HG03558 (cell line): ENCODE results near the gene PANK2.

Experiments
- ATAC-seq: cut with Tn5 transposase; IDR thresholded peaks from one replicate; pipeline ENCODE4 v1.9.1; 2021; ENCODE audit warnings: moderate number of reproducible peaks; ENCODE audit not compliant: unreplicated experiment; ENCODE audit errors: extremely low read depth

Gene PANK2

GRCh38 chr20:3900187-3900604, 11.0 kb downstream of the PANK2 start:
- no peak for ATAC-seq

GRCh38 chr20:3901028-3901705, 12.0 kb downstream of the PANK2 start:
- no peak for ATAC-seq

- ATAC-seq = no peak
Observed at GRCh38 chr20:3901706-3902440, 12.7 kb downstream of the PANK2 start.

DNA sequence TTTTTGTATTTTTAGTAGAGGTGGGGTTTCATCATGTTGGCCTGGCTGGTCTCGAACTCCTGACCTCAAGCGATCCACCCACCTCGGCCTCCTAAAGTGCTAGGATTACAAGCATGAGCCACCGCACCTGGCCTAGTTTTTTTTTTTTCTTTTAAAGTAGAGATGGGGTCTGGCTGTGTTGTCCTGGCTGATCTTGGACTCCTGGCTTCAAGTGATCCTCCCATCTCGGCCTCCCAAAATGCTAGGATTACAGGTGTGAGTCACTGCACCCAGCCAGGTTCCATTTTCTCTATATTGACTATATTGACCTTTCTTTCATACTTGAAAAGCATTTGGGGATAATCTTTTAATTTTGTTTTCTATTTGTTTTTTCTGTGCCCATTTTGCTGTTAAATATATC, 13.3 kb downstream of the PANK2 start:
- no peak for ATAC-seq

DNA sequence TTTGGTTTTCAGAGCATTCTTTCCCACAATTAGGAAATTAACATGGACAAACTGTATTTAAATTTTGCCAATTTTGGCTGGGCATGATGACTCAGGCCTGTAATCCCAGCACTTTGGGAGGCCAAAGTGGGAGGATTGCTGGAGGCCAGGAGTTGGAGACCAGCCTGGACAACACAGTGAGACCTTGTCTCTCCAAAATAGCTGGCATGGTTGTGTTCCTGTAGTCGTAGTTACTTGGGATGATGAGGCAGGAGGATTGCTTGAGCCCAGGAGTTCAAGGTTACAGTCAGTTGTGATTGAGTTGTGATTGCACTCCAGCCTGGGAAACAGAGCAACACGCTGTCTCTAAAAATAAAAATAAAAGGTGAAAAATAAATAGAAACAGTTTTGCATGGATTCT, 15.0 kb downstream of the PANK2 start:
- ATAC-seq = no peak

GRCh38 chr20:3904857-3905256, 15.7 kb downstream of the PANK2 start:
- ATAC-seq = no peak

GRCh38 chr20:3906744-3907721, 17.8 kb downstream of the PANK2 start:
- ATAC-seq = peak; percentile 50

GRCh38 chr20:3908667-3909066, 19.5 kb downstream of the PANK2 start:
- ATAC-seq = no peak

DNA sequence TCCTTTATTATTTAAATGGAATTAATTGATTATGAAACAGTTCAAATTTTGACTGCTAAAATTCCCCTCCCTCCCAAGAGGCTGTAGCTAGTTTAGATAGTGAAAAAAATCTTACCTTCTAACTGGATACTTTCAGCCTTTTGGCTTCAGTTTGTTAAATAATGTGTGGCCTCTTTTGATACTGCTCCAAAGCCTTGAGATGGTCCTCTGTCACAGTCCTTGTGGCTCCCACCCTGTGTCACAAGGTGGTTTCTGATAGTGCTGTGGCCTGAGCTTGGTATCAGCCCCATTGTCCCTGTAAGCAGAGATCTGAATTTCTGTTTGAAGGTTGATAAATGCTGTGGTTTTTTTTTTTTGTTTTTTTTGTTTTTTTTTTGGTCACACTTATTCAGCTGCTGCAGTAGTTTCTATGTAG, 20.8 kb downstream of the PANK2 start:
- no peak for ATAC-seq

GRCh38 chr20:3910853-3911252, 21.7 kb downstream of the PANK2 start:
- no peak for ATAC-seq

GRCh38 chr20:3911956-3912355, 22.8 kb downstream of the PANK2 start:
- no peak for ATAC-seq

- ATAC-seq = no peak
Observed at GRCh38 chr20:3914446-3914845, 25.3 kb downstream of the PANK2 start.

DNA sequence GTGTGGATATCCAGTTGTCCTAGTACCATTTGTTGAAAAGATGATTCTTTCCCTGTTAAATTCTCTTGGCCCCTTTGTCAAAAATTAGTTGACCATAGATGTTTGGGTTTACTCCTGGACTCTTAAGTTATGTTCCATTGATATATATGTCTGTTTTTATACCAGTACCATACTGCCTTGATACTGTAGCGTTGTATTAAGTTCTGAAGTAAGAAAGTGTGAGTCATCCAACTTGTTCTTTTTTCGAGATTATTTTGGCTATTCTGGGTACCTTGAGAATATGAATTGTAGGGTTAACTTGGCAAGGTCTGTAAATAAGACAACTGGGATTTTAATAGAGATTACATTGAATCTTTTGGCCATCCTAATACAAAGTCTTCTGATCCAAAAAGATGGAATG, 26.5 kb downstream of the PANK2 start:
- ATAC-seq = no peak

DNA sequence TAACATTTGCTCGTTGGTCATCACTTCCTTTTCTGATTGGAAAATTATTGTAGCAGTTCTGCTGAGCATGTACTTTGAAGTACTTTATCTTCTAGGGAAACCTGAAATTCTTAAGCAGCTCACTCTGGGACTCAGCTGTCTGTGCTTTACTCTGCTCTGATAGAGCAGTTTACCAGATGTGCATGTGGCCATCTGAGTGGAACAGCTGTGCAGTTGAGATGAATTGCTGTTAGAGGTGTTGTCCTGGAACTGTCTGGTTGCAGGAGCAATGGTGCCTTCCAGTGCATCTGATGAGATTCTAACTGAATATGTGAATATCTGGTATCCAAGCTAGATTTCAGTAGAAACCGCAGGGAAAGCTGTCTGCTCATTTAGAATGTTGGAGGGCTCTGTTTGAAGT, 27.2 kb downstream of the PANK2 start:
- no peak for ATAC-seq

GRCh38 chr20:3919352-3919751, 30.2 kb downstream of the PANK2 start:
- no peak for ATAC-seq

- no peak for ATAC-seq
Observed at GRCh38 chr20:3922223-3922982, 33.2 kb downstream of the PANK2 start.

GRCh38 chr20:3922983-3923339, 33.8 kb downstream of the PANK2 start:
- ATAC-seq = no peak

DNA sequence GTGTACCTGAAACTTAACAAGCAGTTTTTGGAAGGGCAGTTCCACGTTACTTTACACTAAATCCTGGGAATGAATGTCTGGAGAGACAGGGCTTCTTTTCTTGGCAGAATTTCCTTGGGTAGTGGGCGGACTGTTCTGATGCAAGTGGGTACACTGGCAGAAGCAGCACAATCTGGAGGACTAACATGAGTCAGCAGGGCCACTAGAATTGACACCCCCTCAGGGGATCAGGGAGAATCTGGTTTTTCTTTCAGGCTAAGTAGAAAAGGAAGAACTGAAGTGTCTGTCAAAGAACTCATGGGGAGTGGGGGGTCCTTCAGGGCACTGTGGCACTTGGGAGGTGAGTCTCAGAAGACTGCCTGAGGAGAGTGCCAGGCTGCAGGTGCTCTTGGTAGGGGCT, 34.6 kb downstream of the PANK2 start:
- no peak for ATAC-seq

GRCh38 chr20:3924304-3925112, 35.3 kb downstream of the PANK2 start:
- no peak for ATAC-seq
